ENCODE measurements around the gene CERS3. TPM values are rescaled to one million over a fixed set of nuclear protein-coding genes. Genes with fewer than 3 reads are reported as not detected.

Gene CERS3
- total RNA-seq, 1 donor from 2014 or later, result 43.5 TPM

- Histone ChIP-seq H3K4me3 (no peak overlapping the region), H3K9me3 (no peaks in the 10 kb centered on the region), H3K27ac (no peak overlapping the region), H3K36me3 (no peaks in the 10 kb centered on the region), H3K4me1 (peaks cover 6% of the 10 kb centered on the region), H3K27me3 (no peaks in the 10 kb centered on the region)
- intact Hi-C loops (cut with DNase I), result no loop called here
- TF ChIP-seq POLR2A (IDR thresholded peaks at IDR 0.05) (no peak), POLR2AphosphoS5 (IDR thresholded peaks at IDR 0.05; ENCODE audit: insufficient read depth in 1 of 2, low read depth in 1 of 2) (no peak), CTCF (IDR thresholded peaks at IDR 0.05) (no peak)
- DNase-seq (ENCODE audit: extremely low spot score in 2 of 2), result no peak
These were observed 16.2 kb upstream of the CERS3 start for GRCh38 chr15:100544946-100545345.

- intact Hi-C loops (cut with DNase I), result no loop called here
These were observed 15.6 kb upstream of the CERS3 start for GRCh38 chr15:100544338-100544841.

DNA sequence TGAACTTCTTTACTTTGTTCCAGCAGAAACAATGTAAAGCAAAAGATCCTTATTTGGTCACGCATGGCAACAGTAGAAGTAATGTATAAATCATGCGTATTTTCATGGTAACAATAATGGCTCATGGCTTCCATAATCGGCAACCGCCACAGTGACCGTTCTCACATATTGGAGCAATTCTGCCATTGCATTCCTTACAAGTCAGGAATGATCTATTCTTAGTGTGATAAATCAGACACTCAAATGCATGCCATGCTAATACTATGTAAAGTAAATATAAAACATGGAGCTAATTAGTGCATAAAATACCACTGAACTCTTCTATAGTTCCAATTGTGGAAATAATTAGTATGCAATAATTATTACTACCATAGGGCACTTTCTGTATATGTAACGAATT is 13.5 kb upstream of the CERS3 start:
- Histone ChIP-seq H3K36me3 (no peaks in the 10 kb centered on the region), H3K27me3 (no peaks in the 10 kb centered on the region), H3K4me1 (peaks cover 6% of the 10 kb centered on the region), H3K9me3 (no peaks in the 10 kb centered on the region), H3K4me3 (no peak overlapping the region), H3K27ac (no peak overlapping the region)
- no peak for DNase-seq (ENCODE audit: extremely low spot score in 2 of 2)
- intact Hi-C loops (cut with DNase I), result no loop called here
- TF ChIP-seq POLR2A (IDR thresholded peaks at IDR 0.05) (no peak), CTCF (IDR thresholded peaks at IDR 0.05) (no peak), POLR2AphosphoS5 (IDR thresholded peaks at IDR 0.05; ENCODE audit: insufficient read depth in 1 of 2, low read depth in 1 of 2) (no peak)

More at GRCh38 chr15:100544338-100544841, 15.6 kb upstream of the CERS3 start:
- H3K4me3 ChIP-seq, result no peak overlapping the region
- no peaks in the 10 kb centered on the region for H3K36me3 ChIP-seq
- H3K27ac ChIP-seq, result no peak overlapping the region
- no peak for TF ChIP-seq POLR2AphosphoS5 (IDR thresholded peaks at IDR 0.05; ENCODE audit: insufficient read depth in 1 of 2, low read depth in 1 of 2)
- no peak for TF ChIP-seq POLR2A (IDR thresholded peaks at IDR 0.05)
- TF ChIP-seq CTCF (IDR thresholded peaks at IDR 0.05), result no peak
- peaks cover 6% of the 10 kb centered on the region for H3K4me1 ChIP-seq
- no peak for DNase-seq (ENCODE audit: extremely low spot score in 2 of 2)
- no peaks in the 10 kb centered on the region for H3K27me3 ChIP-seq
- no peaks in the 10 kb centered on the region for H3K9me3 ChIP-seq

GRCh38 chr15:100537331-100537730 is 8.6 kb upstream of the CERS3 start:
- TF ChIP-seq POLR2A (IDR thresholded peaks at IDR 0.05), result no peak
- TF ChIP-seq CTCF (IDR thresholded peaks at IDR 0.05), result no peak
- no peak for TF ChIP-seq POLR2AphosphoS5 (IDR thresholded peaks at IDR 0.05; ENCODE audit: insufficient read depth in 1 of 2, low read depth in 1 of 2)
- H3K4me1 ChIP-seq, result peaks cover 6% of the 10 kb centered on the region
- no peak for DNase-seq (ENCODE audit: extremely low spot score in 2 of 2)
- no peak overlapping the region for H3K27ac ChIP-seq
- H3K36me3 ChIP-seq, result no peaks in the 10 kb centered on the region
- no peak overlapping the region for H3K4me3 ChIP-seq
- intact Hi-C loops (cut with DNase I), result no loop called here
- H3K27me3 ChIP-seq, result no peaks in the 10 kb centered on the region
- H3K9me3 ChIP-seq, result no peaks in the 10 kb centered on the region

GRCh38 chr15:100536733-100537132 is 8.0 kb upstream of the CERS3 start:
- TF ChIP-seq CTCF (IDR thresholded peaks at IDR 0.05), result no peak
- no peak for TF ChIP-seq POLR2AphosphoS5 (IDR thresholded peaks at IDR 0.05; ENCODE audit: insufficient read depth in 1 of 2, low read depth in 1 of 2)
- no peak for TF ChIP-seq POLR2A (IDR thresholded peaks at IDR 0.05)
- no peak overlapping the region for H3K27ac ChIP-seq
- intact Hi-C loops (cut with DNase I), result no loop called here

More at GRCh38 chr15:100536733-100537132, 8.0 kb upstream of the CERS3 start:
- Histone ChIP-seq H3K4me1 (peaks cover 6% of the 10 kb centered on the region), H3K27me3 (no peaks in the 10 kb centered on the region), H3K9me3 (no peaks in the 10 kb centered on the region), H3K4me3 (no peak overlapping the region), H3K36me3 (no peaks in the 10 kb centered on the region)
- no peak for DNase-seq (ENCODE audit: extremely low spot score in 2 of 2)

All from vagina (tissue), 2 donors.